SU-DHL-6 (cell line): ENCODE measurements around the gene KLHL2.
"Not testable (repeated sequence)": the region's sequence is repeated elsewhere in the genome, so short reads cannot be mapped to it uniquely, and the experiment has no call there.

ENCODE experiments used
- H2AFZ ChIP-seq: fragments of 200-600 bp; sonication (generic); 2 replicates; pipeline ENCODE4 v1.6.1; 2014; ENCODE audit warnings: low read depth, mild to moderate bottlenecking, moderate library complexity, mixed read lengths, antibody characterized with exemption, low read length; ENCODE audit not compliant: severe bottlenecking
- H3F3A ChIP-seq: fragments of 200-600 bp; shearing (Covaris generic); 2 replicates; pipeline ENCODE4 v1.6.0; 2016; ENCODE audit warnings: antibody characterized with exemption, mild to moderate bottlenecking; ENCODE audit not compliant: insufficient read depth
- H3K27ac ChIP-seq: fragments of 200-600 bp; sonication (generic); 2 replicates; pipeline ENCODE4 v1.5.1; 2016; ENCODE audit warnings: low read depth, mild to moderate bottlenecking, low read length, moderate library complexity, mixed read lengths
- H3K27me3 ChIP-seq: fragments of 200-600 bp; sonication (generic), shearing (Covaris generic); 2 replicates; pipeline ENCODE4 v1.6.0; 2014; ENCODE audit warnings: mild to moderate bottlenecking, low read length
- H3K36me3 ChIP-seq: fragments of 200-600 bp; sonication (generic); 2 replicates; pipeline ENCODE4 v1.6.1; 2014; ENCODE audit warnings: mild to moderate bottlenecking, low read length, mixed read lengths
- H3K4me2 ChIP-seq: fragments of 300-600, 200-600 bp; shearing (Covaris generic), sonication (generic); 2 replicates; pipeline ENCODE4 v1.6.0; 2014; ENCODE audit warnings: low read length, low read depth, mild to moderate bottlenecking; ENCODE audit not compliant: poor library complexity, severe bottlenecking
- H3K4me3 ChIP-seq: fragments of 200-600 bp; sonication (generic); 2 replicates; pipeline ENCODE4 v1.5.1; 2014; ENCODE audit warnings: antibody characterized with exemption, low read length, mild to moderate bottlenecking, mixed read lengths; ENCODE audit not compliant: insufficient read depth, poor library complexity, severe bottlenecking
- H3K79me2 ChIP-seq: fragments of 200-600 bp; sonication (generic); 2 replicates; pipeline ENCODE4 v1.6.1; 2014; ENCODE audit warnings: mild to moderate bottlenecking, low read length, moderate library complexity; ENCODE audit not compliant: insufficient read depth
- H3K9ac ChIP-seq: fragments of 200-600 bp; sonication (generic); 2 replicates; pipeline ENCODE4 v1.7.0; 2014; ENCODE audit warnings: mild to moderate bottlenecking, low read length
- H3K9me2 ChIP-seq: fragments of 200-600 bp; sonication (generic); replicated peaks from 2 replicates; pipeline ENCODE4 v1.6.1; 2014; ENCODE audit warnings: low read length; ENCODE audit not compliant: insufficient read depth
- H3K9me3 ChIP-seq: fragments of 200-600 bp; sonication (generic); 2 replicates; pipeline ENCODE4 v1.6.1; 2014; ENCODE audit warnings: low read length, mixed read lengths; ENCODE audit not compliant: insufficient read depth
- H4K20me1 ChIP-seq: fragments of 200-600 bp; sonication (generic); 2 replicates; pipeline ENCODE4 v1.6.1; 2014; ENCODE audit warnings: low read depth, mild to moderate bottlenecking, antibody characterized with exemption, low read length, moderate library complexity, mixed read lengths
- CTCF ChIP-seq: fragments of 200-600 bp; sonication (generic); IDR thresholded peaks from one replicate; pipeline ENCODE4 v1.5.1; 2017; ENCODE audit warnings: antibody characterized with exemption, mild to moderate bottlenecking, low read length, moderate library complexity; ENCODE audit not compliant: insufficient read depth, poor library complexity, severe bottlenecking
- EZH2phosphoT487 ChIP-seq: fragments of 200-600 bp; sonication (generic), shearing (Covaris generic); conservative IDR thresholded peaks from 2 replicates; pipeline ENCODE4 v1.6.1; 2018; ENCODE audit warnings: mild to moderate bottlenecking, antibody characterized with exemption, low read length, moderate library complexity, mixed read lengths

The KLHL2 gene

GRCh38 chr4:165232623-165233433 lies 25.5 kb downstream of the KLHL2 start:
- H3K27me3 ChIP-seq, H3K4me2 ChIP-seq, H3K9me3 ChIP-seq, H3K79me2 ChIP-seq, H4K20me1 ChIP-seq, H3K9ac ChIP-seq, H3K4me3 ChIP-seq, H3K27ac ChIP-seq, H3K36me3 ChIP-seq, H3K9me2 ChIP-seq, H2AFZ ChIP-seq, H3F3A ChIP-seq: not testable (repeated sequence)

GRCh38 chr4:165234766-165235165 lies 27.4 kb downstream of the KLHL2 start:
- H3K79me2 ChIP-seq = no peaks in the 10 kb centered on the region
- H3K9me2 ChIP-seq = no peaks in the 10 kb centered on the region
- no peak overlapping the region for H3K4me3 ChIP-seq
- H3K9me3 ChIP-seq = no peaks in the 10 kb centered on the region
- H4K20me1 ChIP-seq = no peaks in the 10 kb centered on the region
- TF ChIP-seq EZH2phosphoT487 (no peak), CTCF (no peak)
- H3F3A ChIP-seq = no peaks in the 10 kb centered on the region
- no peak overlapping the region for H3K9ac ChIP-seq
- H3K27ac ChIP-seq = no peak overlapping the region
- H3K36me3 ChIP-seq = no peaks in the 10 kb centered on the region
- no peaks in the 10 kb centered on the region for H3K27me3 ChIP-seq
- no peak overlapping the region for H2AFZ ChIP-seq
- no peak overlapping the region for H3K4me2 ChIP-seq

GRCh38 chr4:165236852-165237251 lies 29.5 kb downstream of the KLHL2 start:
- H3K9me3 ChIP-seq, H3F3A ChIP-seq, H3K4me2 ChIP-seq, H4K20me1 ChIP-seq, H3K27ac ChIP-seq, H3K27me3 ChIP-seq, H3K4me3 ChIP-seq, H3K9me2 ChIP-seq, H3K36me3 ChIP-seq, H3K79me2 ChIP-seq, H2AFZ ChIP-seq, H3K9ac ChIP-seq: not testable (repeated sequence)

GRCh38 chr4:165238041-165238640 lies 30.8 kb downstream of the KLHL2 start:
- not testable (repeated sequence) for H4K20me1 ChIP-seq, H2AFZ ChIP-seq, H3K27ac ChIP-seq, H3F3A ChIP-seq, H3K36me3 ChIP-seq, H3K4me2 ChIP-seq, H3K79me2 ChIP-seq, H3K9me3 ChIP-seq, H3K9me2 ChIP-seq, H3K9ac ChIP-seq, H3K27me3 ChIP-seq, H3K4me3 ChIP-seq

- not testable (repeated sequence) for H3K4me3 ChIP-seq, H4K20me1 ChIP-seq, H3K9ac ChIP-seq, H3K9me3 ChIP-seq, H3K36me3 ChIP-seq, H3K79me2 ChIP-seq, H3K9me2 ChIP-seq, H3F3A ChIP-seq, H2AFZ ChIP-seq, H3K27me3 ChIP-seq, H3K27ac ChIP-seq, H3K4me2 ChIP-seq
These were observed 33.4 kb downstream of the KLHL2 start for GRCh38 chr4:165240761-165241160.

- not testable (repeated sequence) for H3K27me3 ChIP-seq, H3K36me3 ChIP-seq, H3F3A ChIP-seq, H4K20me1 ChIP-seq, H3K27ac ChIP-seq, H3K79me2 ChIP-seq, H3K4me2 ChIP-seq, H2AFZ ChIP-seq, H3K4me3 ChIP-seq, H3K9ac ChIP-seq, H3K9me3 ChIP-seq, H3K9me2 ChIP-seq
These were observed 36.8 kb downstream of the KLHL2 start for GRCh38 chr4:165244148-165244547.

GRCh38 chr4:165244587-165245186 lies 37.3 kb downstream of the KLHL2 start:
- not testable (repeated sequence) for H3F3A ChIP-seq, H4K20me1 ChIP-seq, H3K9me2 ChIP-seq, H3K9me3 ChIP-seq, H2AFZ ChIP-seq, H3K27ac ChIP-seq, H3K9ac ChIP-seq, H3K4me2 ChIP-seq, H3K36me3 ChIP-seq, H3K4me3 ChIP-seq, H3K79me2 ChIP-seq, H3K27me3 ChIP-seq
